DND-41 (cell line): ENCODE data around the gene FNBP1.

Experiments
- CTCF ChIP-seq: IDR thresholded peaks from 2 replicates; pipeline ENCODE4 v1.5.1; 2012; ENCODE audit warnings: borderline replicate concordance, low read length, moderate library complexity, mild to moderate bottlenecking; ENCODE audit not compliant: poor library complexity, severe bottlenecking; ENCODE audit errors: extremely low read depth
- EZH2 ChIP-seq: IDR thresholded peaks from 3 replicates; pipeline ENCODE4 v1.6.1; 2012; ENCODE audit warnings: borderline replicate concordance, low read depth, mild to moderate bottlenecking, moderate library complexity, low read length, inconsistent platforms; ENCODE audit not compliant: severe bottlenecking

- TF ChIP-seq CTCF, result no peak
- TF ChIP-seq EZH2, result no peak
Measured at GRCh38 chr9:130088051-130088450, 45.1 kb upstream of the FNBP1 start.
